Stomach (tissue), 9 donors: Measurements from ENCODE around the gene ECPAS. TPM values are rescaled to one million over a fixed set of nuclear protein-coding genes. Genes with fewer than 3 reads are reported as not detected.

Experiments used
- DNase-seq, 2 donors: peaks; one replicate each; pipeline versions ENCODE4 v3.0.0 to v3.0.0-alpha.2; 2013 to 2019
- H3K27ac ChIP-seq, 5 donors: fragments of 200-600 bp in 4 of 5; sonication (generic) in 4 of 5; one replicate each; pipeline ENCODE4 v1.5.1; 2013 to 2019; ENCODE audit warnings: mild to moderate bottlenecking in 1 of 5, moderate library complexity in 1 of 5
- H3K27me3 ChIP-seq, 3 donors: fragments of 200-600 bp; sonication (generic); one replicate each; pipeline ENCODE4 v1.5.1; 2017 to 2019; ENCODE audit warnings: mixed run types in 1 of 3
- H3K36me3 ChIP-seq, 4 donors: fragments of 200-600 bp; sonication (generic); 1 replicate in 3 of 4; 2 replicates in 1 of 4; pipeline ENCODE4 v1.5.1; 2016 to 2019
- H3K4me1 ChIP-seq, 4 donors: fragments of 200-600 bp; sonication (generic); one replicate each; pipeline ENCODE4 v1.5.1; 2016 to 2019
- H3K4me3 ChIP-seq, 4 donors: fragments of 200-600 bp; sonication (generic) in 3 of 4; one replicate each; pipeline ENCODE4 v1.5.1; 2016 to 2019; ENCODE audit warnings: mild to moderate bottlenecking in 1 of 4
- H3K9me3 ChIP-seq, 4 donors: fragments of 200-600 bp; sonication (generic); one replicate each; pipeline ENCODE4 v1.5.1; 2016 to 2019
- EP300 ChIP-seq: sonication (generic); formaldehyde crosslinking; IDR thresholded peaks from one replicate; pipeline ENCODE4 v1.6.1; 2017; ENCODE audit warnings: antibody characterized with exemption
- POLR2A ChIP-seq, 4 donors: fragments of 450-650 bp; IDR thresholded peaks; one replicate each; pipeline ENCODE4 v1.6.1; 2016; ENCODE audit warnings: antibody characterized with exemption in 4 of 4, control low read depth in 2 of 4, mild to moderate bottlenecking in 1 of 4, moderate library complexity in 1 of 4
- POLR2AphosphoS5 ChIP-seq, 3 donors: sonication (generic); formaldehyde crosslinking; IDR thresholded peaks; one replicate each; pipeline ENCODE4 v1.6.1; 2016; ENCODE audit warnings: antibody characterized with exemption in 3 of 3
- WGBS, 5 donors: extraction: QIAGEN DNeasy Blood & Tissue Kit in 3 of 5; methylation state at CpG; one replicate each; pipeline versions ENCODE4 v1.1.5 to v1.1.7; 2013 to 2018; 5-methylcytosine and 5-hydroxymethylcytosine counted together
- intact Hi-C: fragments of 100-400 bp; cut with DNase I; formaldehyde crosslinking; loops from one replicate; pipeline ENCODE4 v1.15.1; 2023; ENCODE audit warnings: low total_unique reads
- polyA plus RNA-seq, 3 donors: library from polyadenylated mRNA; stranded (reverse); fragments of 200-250 nt; gene quantifications; one replicate each; pipeline ENCODE4 v1.2.3, GENCODE V29; 2013
- total RNA-seq, 5 donors: library from RNA; depleted of rRNA; stranded (reverse); fragments of >200 nt; gene quantifications; one replicate each; pipeline versions ENCODE4 v1.1.0 to v1.2.3, GENCODE V29; 2014 to 2016
- TF ChIP-seq, protein P1 (sequence below), 7 experiments: fragments of 450-650 bp in 4 of 7; fragments of 200-600 bp in 3 of 7; sonication (generic) in 3 of 7; IDR thresholded peaks; one replicate each; pipeline ENCODE4 v1.5.1; 2016 to 2019; ENCODE audit warnings: antibody characterized with exemption in 7 of 7, control low read depth in 2 of 7, mild to moderate bottlenecking in 1 of 7
- donor health status: healthy with polysubstance abuse.
- donor health status: Bipolar disorder and iron deficiency.
- donor health status: healthy.

The ECPAS gene
- total and polyA plus RNA-seq, 8 donors: 13.6 to 147 (median 51.2) TPM

DNA sequence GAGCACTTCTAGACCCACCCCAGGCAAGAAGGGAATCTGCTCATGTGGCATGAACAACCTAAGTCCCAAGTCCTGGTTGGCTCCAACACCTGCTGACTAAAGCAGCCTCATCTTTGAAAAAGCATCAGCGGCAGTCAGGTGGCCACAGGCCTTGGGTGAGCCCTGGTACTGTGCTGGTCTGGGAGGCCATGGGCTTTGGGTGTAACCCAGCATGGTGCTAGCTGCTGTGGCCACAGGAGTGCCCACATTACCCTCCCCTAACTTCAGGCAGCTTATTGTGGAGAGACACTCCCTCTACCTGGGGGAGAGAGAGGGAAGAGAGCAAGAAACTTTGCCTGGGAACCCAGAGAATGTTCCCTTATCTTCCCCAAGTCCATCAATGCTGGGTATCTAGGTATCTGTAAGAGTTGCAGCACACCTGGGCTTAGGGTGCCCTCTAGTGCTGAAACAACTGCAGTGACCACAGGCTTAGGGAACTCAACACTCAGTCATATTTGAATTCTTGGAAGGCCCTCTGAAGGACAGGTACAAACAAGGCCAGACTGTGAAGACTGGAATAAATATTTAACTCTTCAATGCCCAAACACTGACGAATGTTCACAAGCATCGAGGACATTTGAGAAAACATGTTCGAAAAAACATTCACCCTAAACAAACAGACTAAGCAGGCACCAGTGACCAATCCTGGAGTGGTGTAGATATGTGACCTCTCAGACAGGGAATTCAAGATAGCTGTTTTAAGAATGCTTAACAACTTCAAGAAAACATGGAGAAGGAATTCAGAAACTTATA lies 84.2 kb downstream of the ECPAS start:
- no peaks in the 10 kb centered on the region for H3K27me3 ChIP-seq
- no peaks in the 10 kb centered on the region for H3K4me1 ChIP-seq
- no peak for TF ChIP-seq EP300
- TF ChIP-seq, protein P1, sequence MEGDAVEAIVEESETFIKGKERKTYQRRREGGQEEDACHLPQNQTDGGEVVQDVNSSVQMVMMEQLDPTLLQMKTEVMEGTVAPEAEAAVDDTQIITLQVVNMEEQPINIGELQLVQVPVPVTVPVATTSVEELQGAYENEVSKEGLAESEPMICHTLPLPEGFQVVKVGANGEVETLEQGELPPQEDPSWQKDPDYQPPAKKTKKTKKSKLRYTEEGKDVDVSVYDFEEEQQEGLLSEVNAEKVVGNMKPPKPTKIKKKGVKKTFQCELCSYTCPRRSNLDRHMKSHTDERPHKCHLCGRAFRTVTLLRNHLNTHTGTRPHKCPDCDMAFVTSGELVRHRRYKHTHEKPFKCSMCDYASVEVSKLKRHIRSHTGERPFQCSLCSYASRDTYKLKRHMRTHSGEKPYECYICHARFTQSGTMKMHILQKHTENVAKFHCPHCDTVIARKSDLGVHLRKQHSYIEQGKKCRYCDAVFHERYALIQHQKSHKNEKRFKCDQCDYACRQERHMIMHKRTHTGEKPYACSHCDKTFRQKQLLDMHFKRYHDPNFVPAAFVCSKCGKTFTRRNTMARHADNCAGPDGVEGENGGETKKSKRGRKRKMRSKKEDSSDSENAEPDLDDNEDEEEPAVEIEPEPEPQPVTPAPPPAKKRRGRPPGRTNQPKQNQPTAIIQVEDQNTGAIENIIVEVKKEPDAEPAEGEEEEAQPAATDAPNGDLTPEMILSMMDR (IDR thresholded peaks at IDR 0.05): peak in 4 of 7 experiments; percentile 17 to 46 (median 34)
- intact Hi-C loops: no loop called here
- no peak overlapping the region for H3K27ac ChIP-seq
- H3K4me3 ChIP-seq: no peak overlapping the region
- H3K36me3 ChIP-seq: peaks cover 41 to 100% (median 99%) of the 10 kb centered on the region in 4 donors
- peaks cover 0 to 24% (median 14%) of the 10 kb centered on the region in 4 donors for H3K9me3 ChIP-seq
- WGBS, 5 donors: 82 to 94% (median 91%) methylated on average over 4 of the region's 4 CpGs
- DNase-seq: peak; percentile 30 to 41

DNA sequence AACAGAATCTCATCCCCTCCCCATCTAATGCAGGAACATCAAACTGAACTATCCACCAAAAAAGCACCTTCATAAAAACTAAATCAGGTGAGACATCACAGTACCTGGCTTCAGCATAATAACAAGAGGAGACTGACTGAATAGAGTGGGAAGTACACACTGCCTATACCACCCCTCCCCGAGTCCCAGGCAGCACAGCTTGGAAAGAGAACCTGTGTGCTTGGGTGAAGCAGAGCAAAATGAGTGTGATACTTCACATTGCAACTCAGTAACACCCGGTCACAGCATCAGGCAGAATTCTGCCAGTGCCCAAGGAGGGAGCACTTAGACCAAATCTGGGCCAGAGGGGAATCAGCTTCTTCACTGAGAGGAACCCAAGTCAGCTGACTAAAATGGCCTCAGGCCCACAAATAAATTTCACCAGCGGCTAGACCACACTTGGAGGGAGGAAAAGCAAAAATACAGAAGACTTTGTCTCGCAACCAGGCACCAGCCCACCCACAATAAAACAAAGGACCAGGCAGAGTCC lies 84.9 kb downstream of the ECPAS start:
- WGBS, 5 donors: 92 to 99% (median 97%) methylated on average over 4 of the region's 4 CpGs
- no peak overlapping the region for H3K27ac ChIP-seq
- no peaks in the 10 kb centered on the region for H3K4me1 ChIP-seq
- peaks cover 36 to 100% (median 99%) of the 10 kb centered on the region in 4 donors for H3K36me3 ChIP-seq
- no peak overlapping the region for H3K4me3 ChIP-seq
- TF ChIP-seq EP300: no peak
- TF ChIP-seq, protein P1 (IDR thresholded peaks at IDR 0.05): no peak
- H3K9me3 ChIP-seq: peaks cover 0 to 23% (median 14%) of the 10 kb centered on the region in 4 donors
- H3K27me3 ChIP-seq: no peaks in the 10 kb centered on the region
- no peak for DNase-seq
- intact Hi-C loops: no loop called here

DNA sequence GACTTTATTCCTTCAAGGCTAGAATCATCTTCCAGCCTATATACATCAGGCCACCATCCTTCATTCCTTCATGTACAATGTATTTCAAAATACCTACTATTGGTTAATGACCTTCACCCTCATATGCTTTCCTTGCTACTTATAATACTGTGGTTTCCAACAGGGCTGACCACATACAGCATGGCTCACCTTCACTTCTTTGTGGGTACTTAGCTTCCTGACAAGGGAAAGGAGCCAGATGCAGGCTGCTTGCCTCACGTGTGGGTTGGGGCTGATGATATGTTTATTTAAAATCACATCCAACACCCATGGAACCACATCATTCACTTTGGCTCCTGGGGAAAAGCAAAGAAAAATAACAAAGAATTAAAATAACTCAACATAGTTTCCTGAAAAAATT lies 90.2 kb downstream of the ECPAS start:
- no peak for DNase-seq
- WGBS, 5 donors: 54 to 68% (median 65%) methylated on average over 1 of the region's 1 CpG
- H3K9me3 ChIP-seq: no peaks in the 10 kb centered on the region
- intact Hi-C loops: no loop called here
- H3K27me3 ChIP-seq: no peaks in the 10 kb centered on the region
- TF ChIP-seq POLR2A (IDR thresholded peaks at IDR 0.05) (no peak), POLR2AphosphoS5 (IDR thresholded peaks at IDR 0.05) (no peak), EP300 (no peak)
- TF ChIP-seq, protein P1 (IDR thresholded peaks at IDR 0.05): no peak
- peaks cover 52 to 100% (median 100%) of the 10 kb centered on the region in 4 donors for H3K36me3 ChIP-seq
- no peak overlapping the region for H3K4me3 ChIP-seq
- H3K27ac ChIP-seq: no peak overlapping the region
- no peaks in the 10 kb centered on the region for H3K4me1 ChIP-seq

DNA sequence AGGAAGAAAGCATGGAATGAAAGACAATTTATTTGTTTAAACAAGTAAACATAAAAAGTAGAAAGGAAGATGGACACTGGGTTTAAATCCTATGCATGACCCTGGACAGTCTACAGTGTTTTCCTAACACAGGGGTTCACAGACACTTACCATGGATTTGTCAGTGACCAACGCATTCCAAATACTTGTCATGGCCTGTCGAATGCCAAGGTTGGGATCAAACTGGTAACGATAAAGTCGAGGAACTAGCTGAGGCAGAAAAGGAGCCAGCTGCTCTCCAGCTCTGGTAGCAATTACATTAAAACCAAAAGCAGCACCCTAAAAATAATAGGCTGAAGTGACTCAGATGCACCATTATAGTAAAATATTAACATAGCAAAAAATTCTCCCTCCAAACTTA lies 94.8 kb downstream of the ECPAS start:
- intact Hi-C loops: no loop called here
- Histone ChIP-seq H3K27me3 (no peaks in the 10 kb centered on the region), H3K9me3 (no peaks in the 10 kb centered on the region), H3K27ac (no peak overlapping the region), H3K4me3 (no peak overlapping the region), H3K36me3 (peaks cover 56 to 100% (median 100%) of the 10 kb centered on the region in 4 donors), H3K4me1 (no peaks in the 10 kb centered on the region)
- WGBS, 5 donors: 93 to 98% (median 96%) methylated on average over 4 of the region's 4 CpGs
- no peak for DNase-seq
- TF ChIP-seq POLR2A (IDR thresholded peaks at IDR 0.05) (no peak), EP300 (no peak), POLR2AphosphoS5 (IDR thresholded peaks at IDR 0.05) (no peak)
- TF ChIP-seq, protein P1 (IDR thresholded peaks at IDR 0.05): no peak
